Fibroblast of lung (primary cell): ENCODE measurements around the gene ODAD3. TPM values are rescaled to one million over a fixed set of nuclear protein-coding genes. Genes with fewer than 3 reads are reported as not detected.

Experiments
- DNase-seq, 2 donors: peaks; one replicate each; pipeline versions ENCODE4 v3.0.0 to v3.0.0-alpha.2; 2010; ENCODE audit warnings: low read depth in 2 of 2
- H2AFZ ChIP-seq: 2 replicates; pipeline ENCODE4 v1.5.1; 2012; ENCODE audit warnings: low read length, control low read depth, inconsistent platforms
- H3K27ac ChIP-seq: 2 replicates; pipeline ENCODE4 v1.5.1; 2011; ENCODE audit warnings: low read length, control low read depth; ENCODE audit not compliant: insufficient read depth
- H3K27me3 ChIP-seq: 2 replicates; pipeline ENCODE4 v1.5.1; 2011; ENCODE audit warnings: mild to moderate bottlenecking, low read length; ENCODE audit not compliant: control insufficient read depth, insufficient read depth
- H3K36me3 ChIP-seq: 2 replicates; pipeline ENCODE4 v1.5.1; 2011; ENCODE audit warnings: low read length; ENCODE audit not compliant: control insufficient read depth, insufficient read depth
- H3K4me1 ChIP-seq: 2 replicates; pipeline ENCODE4 v1.5.1; 2011; ENCODE audit warnings: low read length; ENCODE audit not compliant: control insufficient read depth, insufficient read depth; ENCODE audit errors: extremely low read depth
- H3K4me2 ChIP-seq: 2 replicates; pipeline ENCODE4 v1.5.1; 2011; ENCODE audit warnings: low read length, control low read depth; ENCODE audit not compliant: insufficient read depth; ENCODE audit errors: extremely low read depth
- H3K4me3 ChIP-seq, 4 experiments: fragments of 200-600 bp in 1 of 4; sonication (generic) in 1 of 4; replicated peaks in 1 of 4; 2 replicates each; pipeline ENCODE4 v1.5.1; 2011 to 2016; ENCODE audit warnings: low read length in 4 of 4, low read depth in 3 of 4, mild to moderate bottlenecking in 3 of 4, control low read depth in 2 of 4, inconsistent platforms in 1 of 4, mixed read lengths in 1 of 4; ENCODE audit not compliant: insufficient read depth in 1 of 4; ENCODE audit errors: control extremely low read depth in 1 of 4
- H3K79me2 ChIP-seq: 2 replicates; pipeline ENCODE4 v1.5.1; 2012; ENCODE audit warnings: mild to moderate bottlenecking, low read length, inconsistent platforms; ENCODE audit not compliant: control insufficient read depth, insufficient read depth
- H3K9ac ChIP-seq: 2 replicates; pipeline ENCODE4 v1.5.1; 2011; ENCODE audit warnings: mild to moderate bottlenecking, low read length, control low read depth; ENCODE audit not compliant: insufficient read depth
- H3K9me3 ChIP-seq: 2 replicates; pipeline ENCODE4 v1.5.1; 2012; ENCODE audit warnings: low read depth, low read length; ENCODE audit not compliant: control insufficient read depth, insufficient read depth
- H4K20me1 ChIP-seq: 2 replicates; pipeline ENCODE4 v1.5.1; 2011; ENCODE audit warnings: low read length; ENCODE audit not compliant: control insufficient read depth, insufficient read depth; ENCODE audit errors: extremely low read depth
- CTCF ChIP-seq, 2 donors: IDR thresholded peaks in 1 of 2; conservative IDR thresholded peaks in 1 of 2; 1 replicate in 1 of 2; 2 replicates in 1 of 2; pipeline ENCODE4 v1.5.1; 2011 to 2012; ENCODE audit warnings: low read length in 2 of 2, control low read depth in 1 of 2, inconsistent platforms in 1 of 2, low read depth in 1 of 2, mild to moderate bottlenecking in 1 of 2
- EZH2 ChIP-seq: IDR thresholded peaks from 2 replicates; pipeline ENCODE4 v1.5.1; 2012; ENCODE audit warnings: low read length, control low read depth, mild to moderate bottlenecking; ENCODE audit errors: missing control alignments
- polyA plus RNA-seq, 2 donors: library from polyadenylated mRNA; depleted of rRNA in 1 of 2; stranded (reverse) in 1 of 2; unstranded in 1 of 2; fragments of >200 nt; gene quantifications; 2 replicates each; pipeline ENCODE4 v1.2.1, GENCODE V29; 2011 to 2012; ENCODE audit warnings: missing spikeins in 1 of 2
- total RNA-seq: library from RNA; depleted of rRNA; stranded (reverse); fragments of >200 nt; gene quantifications from 2 replicates; pipeline ENCODE4 v1.2.1, GENCODE V29; 2014

Gene ODAD3
- total and polyA plus RNA-seq, 2 donors (not counting 1 experiment from before 2014, with no cell fraction given): 0.32 to 0.66 TPM

GRCh38 chr19:11375143-11375948 is 59.6 kb downstream of the ODAD3 start:
- Histone ChIP-seq H3K4me3 (peak overlapping the region; percentile 30 to 69 (median 55)), H3K9ac (peak overlapping the region; percentile 30), H3K27me3 (no peaks in the 10 kb centered on the region), H3K36me3 (no peaks in the 10 kb centered on the region), H3K79me2 (peaks cover 7% of the 10 kb centered on the region), H4K20me1 (no peaks in the 10 kb centered on the region), H3K4me2 (peak overlapping the region; percentile 96), H3K27ac (peak overlapping the region; percentile 77), H3K4me1 (peaks cover 29% of the 10 kb centered on the region), H2AFZ (peak overlapping the region; percentile 4), H3K9me3 (no peaks in the 10 kb centered on the region)
- no peak for DNase-seq
- TF ChIP-seq EZH2 (no peak), CTCF (conservative IDR thresholded peaks at IDR 0.05 in 1 of 2, IDR thresholded peaks at IDR 0.05 in 1 of 2; ENCODE audit: low read depth in 1 of 2, low read length in 2 of 2) (no peak)

GRCh38 chr19:11374433-11375142 is 60.3 kb downstream of the ODAD3 start, which contains the start of gene SWSAP1:
Gene SWSAP1, plus strand, starts transcription at chr19:11374666. Its CDS starts 15 bp downstream, at chr19:11374681.
- H4K20me1 ChIP-seq: no peaks in the 10 kb centered on the region
- H3K27me3 ChIP-seq: no peaks in the 10 kb centered on the region
- H3K4me1 ChIP-seq: peaks cover 29% of the 10 kb centered on the region
- H3K4me2 ChIP-seq: peak within 1 kb of the TSS; percentile 96
- H2AFZ ChIP-seq: peak within 1 kb of the TSS; percentile 93
- H3K36me3 ChIP-seq: no peaks in the 10 kb centered on the region
- DNase-seq: peak; percentile 99 to 100
- H3K27ac ChIP-seq: peak within 1 kb of the TSS; percentile 77
- peak within 1 kb of the TSS; percentile 75 for H3K9ac ChIP-seq
- H3K4me3 ChIP-seq: peak within 1 kb of the TSS; percentile 68 to 77 (median 69)
- TF ChIP-seq EZH2: no peak
- no peak for TF ChIP-seq CTCF (conservative IDR thresholded peaks at IDR 0.05 in 1 of 2, IDR thresholded peaks at IDR 0.05 in 1 of 2; ENCODE audit: low read depth in 1 of 2, low read length in 2 of 2)
- H3K79me2 ChIP-seq: peaks cover 3% of the 10 kb centered on the region
- no peaks in the 10 kb centered on the region for H3K9me3 ChIP-seq

GRCh38 chr19:11373885-11374432 is 61.0 kb downstream of the ODAD3 start:
- peak overlapping the region; percentile 88 for H3K4me2 ChIP-seq
- no peak overlapping the region for H3K9ac ChIP-seq
- no peak overlapping the region for H2AFZ ChIP-seq
- TF ChIP-seq EZH2: no peak
- no peak for TF ChIP-seq CTCF (conservative IDR thresholded peaks at IDR 0.05 in 1 of 2, IDR thresholded peaks at IDR 0.05 in 1 of 2; ENCODE audit: low read depth in 1 of 2, low read length in 2 of 2)
- H3K4me3 ChIP-seq: peak overlapping the region; percentile 68 to 77 (median 69)
- no peaks in the 10 kb centered on the region for H3K9me3 ChIP-seq
- no peaks in the 10 kb centered on the region for H3K36me3 ChIP-seq
- no peak for DNase-seq
- peaks cover 29% of the 10 kb centered on the region for H3K4me1 ChIP-seq
- H3K27me3 ChIP-seq: no peaks in the 10 kb centered on the region
- peaks cover 3% of the 10 kb centered on the region for H3K79me2 ChIP-seq
- no peak overlapping the region for H3K27ac ChIP-seq
- H4K20me1 ChIP-seq: no peaks in the 10 kb centered on the region
